Measurements from ENCODE around the gene VIT. TPM values are rescaled to one million over a fixed set of nuclear protein-coding genes. Genes with fewer than 3 reads are reported as not detected.
A peak's percentile ranks its signal among the peaks of the same experiment; 100 is the strongest.

Gene VIT
- total RNA-seq (not detected), polyA plus RNA-seq (not detected), total RNA-seq (not detected)

GRCh38 chr2:36696533-36696932 is at the start of gene VIT:
VIT (plus strand) TSS chr2:36696707; CDS start chr2:36716371, 19,664 bp downstream.
- no peaks in the 10 kb centered on the region for H3K9me3 ChIP-seq (ENCODE audit: control insufficient read depth in 2 of 3, low read length in 3 of 3)
- CTCF ChIA-PET, result no interaction called here
- H3K36me3 Mint-ChIP-seq, result no peaks in the 10 kb centered on the region

GRCh38 chr2:36650031-36650829 is 46.3 kb upstream of the VIT start:
- no peak overlapping the region for H3K27ac Mint-ChIP-seq
- no peak for ATAC-seq
- intact Hi-C loops (cut with micrococcal nuclease), result no loop called here
- no peak overlapping the region for H3K4me3 ChIP-seq (ENCODE audit: low read length)
- H3K4me3 Mint-ChIP-seq, result no peak overlapping the region
- ChIA-PET CTCF (no interaction called here), POLR2A (interaction anchor here (1.0 kb wide), 1 partner anchor 12 kb away, joined by 7 read pairs; no protein-coding TSS in a partner anchor)
- H3K36me3 ChIP-seq (ENCODE audit: control insufficient read depth in 2 of 3, insufficient read depth in 3 of 3, low read length in 3 of 3), result no peaks in the 10 kb centered on the region
- H3K36me3 Mint-ChIP-seq, result no peaks in the 10 kb centered on the region
- peaks cover 0 to 7% (median 3%) of the 10 kb centered on the region in 5 donors for H3K27me3 Mint-ChIP-seq
- H3K4me1 ChIP-seq (ENCODE audit: control insufficient read depth in 2 of 2, insufficient read depth in 2 of 2, low read length in 2 of 2), result no peaks in the 10 kb centered on the region
- no peaks in the 10 kb centered on the region for H3K27me3 ChIP-seq (ENCODE audit: control insufficient read depth in 2 of 2, insufficient read depth in 2 of 2, low read length in 2 of 2)
- H3K27ac ChIP-seq (ENCODE audit: low read depth, low read length), result no peak overlapping the region
- no peak for DNase-seq
- H3K9me3 ChIP-seq (ENCODE audit: control insufficient read depth in 2 of 3, low read length in 3 of 3), result no peaks in the 10 kb centered on the region
- peaks cover 0 to 6% (median 0%) of the 10 kb centered on the region in 11 donors for H3K9me3 Mint-ChIP-seq
- no peaks in the 10 kb centered on the region for H3K4me1 Mint-ChIP-seq

More at GRCh38 chr2:36696533-36696932, at the start of gene VIT:
- DNase-seq, result no peak
- no peaks in the 10 kb centered on the region for H3K4me1 Mint-ChIP-seq
- peak within 1 kb of the TSS in 1 of 9 donors; percentile 48 for H3K27ac Mint-ChIP-seq
- H3K9me3 Mint-ChIP-seq, result peaks cover 0 to 3% (median 0%) of the 10 kb centered on the region in 11 donors
- POLR2A ChIA-PET, result no interaction called here
- H3K27me3 Mint-ChIP-seq, result peaks cover 0 to 8% (median 4%) of the 10 kb centered on the region in 5 donors
- Histone ChIP-seq H3K27ac (ENCODE audit: low read depth, low read length) (no peak within 1 kb of the TSS), H3K27me3 (ENCODE audit: control insufficient read depth in 2 of 2, insufficient read depth in 2 of 2, low read length in 2 of 2) (no peaks in the 10 kb centered on the region), H3K36me3 (ENCODE audit: control insufficient read depth in 2 of 3, insufficient read depth in 3 of 3, low read length in 3 of 3) (no peaks in the 10 kb centered on the region), H3K4me3 (ENCODE audit: low read length) (no peak within 1 kb of the TSS), H3K4me1 (ENCODE audit: control insufficient read depth in 2 of 2, insufficient read depth in 2 of 2, low read length in 2 of 2) (no peaks in the 10 kb centered on the region)
- no peak within 1 kb of the TSS for H3K4me3 Mint-ChIP-seq
- ATAC-seq, result no peak
- intact Hi-C loops (cut with micrococcal nuclease), result no loop called here

GRCh38 chr2:36653155-36653554 is 43.4 kb upstream of the VIT start:
- Mint-ChIP-seq H3K9me3 (no peaks in the 10 kb centered on the region), H3K36me3 (no peaks in the 10 kb centered on the region), H3K27me3 (peaks cover 0 to 11% (median 5%) of the 10 kb centered on the region in 5 donors), H3K27ac (no peak overlapping the region), H3K4me3 (no peak overlapping the region), H3K4me1 (no peaks in the 10 kb centered on the region)
- POLR2A ChIA-PET, result no interaction called here
- CTCF ChIA-PET, result no interaction called here
- Histone ChIP-seq H3K4me1 (ENCODE audit: control insufficient read depth in 2 of 2, insufficient read depth in 2 of 2, low read length in 2 of 2) (no peaks in the 10 kb centered on the region), H3K9me3 (ENCODE audit: control insufficient read depth in 2 of 3, low read length in 3 of 3) (no peaks in the 10 kb centered on the region), H3K4me3 (ENCODE audit: low read length) (no peak overlapping the region), H3K27me3 (ENCODE audit: control insufficient read depth in 2 of 2, insufficient read depth in 2 of 2, low read length in 2 of 2) (no peaks in the 10 kb centered on the region), H3K36me3 (ENCODE audit: control insufficient read depth in 2 of 3, insufficient read depth in 3 of 3, low read length in 3 of 3) (no peaks in the 10 kb centered on the region), H3K27ac (ENCODE audit: low read depth, low read length) (no peak overlapping the region)
- no peak for DNase-seq
- intact Hi-C loops (cut with micrococcal nuclease), result no loop called here
- ATAC-seq, result no peak

GRCh38 chr2:36653967-36654694 is 42.4 kb upstream of the VIT start:
- H3K27ac ChIP-seq (ENCODE audit: low read depth, low read length), result no peak overlapping the region
- POLR2A ChIA-PET, result no interaction called here
- no peaks in the 10 kb centered on the region for H3K9me3 Mint-ChIP-seq
- H3K36me3 Mint-ChIP-seq, result no peaks in the 10 kb centered on the region
- no peak overlapping the region for H3K4me3 Mint-ChIP-seq
- H3K27me3 ChIP-seq (ENCODE audit: control insufficient read depth in 2 of 2, insufficient read depth in 2 of 2, low read length in 2 of 2), result no peaks in the 10 kb centered on the region
- intact Hi-C loops (cut with micrococcal nuclease), result no loop called here
- H3K27ac Mint-ChIP-seq, result no peak overlapping the region
- no peaks in the 10 kb centered on the region for H3K36me3 ChIP-seq (ENCODE audit: control insufficient read depth in 2 of 3, insufficient read depth in 3 of 3, low read length in 3 of 3)
- peaks cover 0 to 11% (median 5%) of the 10 kb centered on the region in 5 donors for H3K27me3 Mint-ChIP-seq
- H3K9me3 ChIP-seq (ENCODE audit: control insufficient read depth in 2 of 3, low read length in 3 of 3), result no peaks in the 10 kb centered on the region
- H3K4me1 Mint-ChIP-seq, result no peaks in the 10 kb centered on the region
- no peak for ATAC-seq
- H3K4me1 ChIP-seq (ENCODE audit: control insufficient read depth in 2 of 2, insufficient read depth in 2 of 2, low read length in 2 of 2), result no peaks in the 10 kb centered on the region
- DNase-seq, result no peak
- CTCF ChIA-PET, result no interaction called here
- no peak overlapping the region for H3K4me3 ChIP-seq (ENCODE audit: low read length)

GRCh38 chr2:36655453-36655852 is 41.1 kb upstream of the VIT start:
- ATAC-seq (no peak), DNase-seq (no peak)
- no peaks in the 10 kb centered on the region for H3K36me3 ChIP-seq (ENCODE audit: control insufficient read depth in 2 of 3, insufficient read depth in 3 of 3, low read length in 3 of 3)
- no peaks in the 10 kb centered on the region for H3K27me3 ChIP-seq (ENCODE audit: control insufficient read depth in 2 of 2, insufficient read depth in 2 of 2, low read length in 2 of 2)
- H3K4me1 ChIP-seq (ENCODE audit: control insufficient read depth in 2 of 2, insufficient read depth in 2 of 2, low read length in 2 of 2), result no peaks in the 10 kb centered on the region
- Mint-ChIP-seq H3K9me3 (no peaks in the 10 kb centered on the region), H3K27me3 (peaks cover 0 to 11% (median 0%) of the 10 kb centered on the region in 5 donors), H3K4me1 (no peaks in the 10 kb centered on the region), H3K27ac (no peak overlapping the region), H3K36me3 (no peaks in the 10 kb centered on the region), H3K4me3 (no peak overlapping the region)
- no peak overlapping the region for H3K27ac ChIP-seq (ENCODE audit: low read depth, low read length)
- no peak overlapping the region for H3K4me3 ChIP-seq (ENCODE audit: low read length)
- CTCF ChIA-PET, result no interaction called here
- no peaks in the 10 kb centered on the region for H3K9me3 ChIP-seq (ENCODE audit: control insufficient read depth in 2 of 3, low read length in 3 of 3)
- intact Hi-C loops (cut with micrococcal nuclease), result no loop called here
- POLR2A ChIA-PET, result no interaction called here

GRCh38 chr2:36657703-36658102 is 38.8 kb upstream of the VIT start:
- Mint-ChIP-seq H3K4me3 (no peak overlapping the region), H3K9me3 (no peaks in the 10 kb centered on the region), H3K4me1 (no peaks in the 10 kb centered on the region), H3K27ac (no peak overlapping the region), H3K36me3 (no peaks in the 10 kb centered on the region), H3K27me3 (peaks cover 0 to 8% (median 0%) of the 10 kb centered on the region in 5 donors)
- intact Hi-C loops (cut with micrococcal nuclease), result no loop called here
- no peak overlapping the region for H3K27ac ChIP-seq (ENCODE audit: low read depth, low read length)
- H3K9me3 ChIP-seq (ENCODE audit: control insufficient read depth in 2 of 3, low read length in 3 of 3), result no peaks in the 10 kb centered on the region
- POLR2A ChIA-PET, result no interaction called here
- no peaks in the 10 kb centered on the region for H3K36me3 ChIP-seq (ENCODE audit: control insufficient read depth in 2 of 3, insufficient read depth in 3 of 3, low read length in 3 of 3)
- no peak overlapping the region for H3K4me3 ChIP-seq (ENCODE audit: low read length)
- H3K27me3 ChIP-seq (ENCODE audit: control insufficient read depth in 2 of 2, insufficient read depth in 2 of 2, low read length in 2 of 2), result no peaks in the 10 kb centered on the region
- CTCF ChIA-PET, result no interaction called here
- H3K4me1 ChIP-seq (ENCODE audit: control insufficient read depth in 2 of 2, insufficient read depth in 2 of 2, low read length in 2 of 2), result no peaks in the 10 kb centered on the region
- no peak for ATAC-seq
- DNase-seq, result no peak
